HL-60/S4 treated with retinoic acid at 250 ng/mL for 4 days and 3 days (cell line): ENCODE measurements around the gene OR10J4.
"Not testable (repeated sequence)": the region's sequence is repeated elsewhere in the genome, so short reads cannot be mapped to it uniquely, and the experiment has no call there.

ENCODE experiments used
- in situ Hi-C: fragments of 300-500 bp; cut with MboI; formaldehyde crosslinking; loops from 2 replicates; pipeline ENCODE4 v1.7.0; 2022; ENCODE audit warnings: low sequenced_read_pairs

OR10J4 gene

GRCh38 chr1:159431904-159432303 is at the start of gene OR10J4:
TSS of gene OR10J4 (plus strand) at chr1:159432204.
- in situ Hi-C loops, result no loop called here

GRCh38 chr1:159406821-159407220 is 25.2 kb upstream of the OR10J4 start:
- in situ Hi-C loops, result no loop called here

GRCh38 chr1:159408862-159409400 is 23.1 kb upstream of the OR10J4 start:
- in situ Hi-C loops, result no loop called here

GRCh38 chr1:159421821-159422220 is 10.2 kb upstream of the OR10J4 start:
- in situ Hi-C loops, result no loop called here

GRCh38 chr1:159428536-159428935 is 3.5 kb upstream of the OR10J4 start:
- in situ Hi-C loops, result no loop called here

- in situ Hi-C loops, result no loop called here
Observed at GRCh38 chr1:159429074-159429861, 2.7 kb upstream of the OR10J4 start.

- in situ Hi-C loops, result no loop called here
Observed at GRCh38 chr1:159430985-159431384, 1.0 kb upstream of the OR10J4 start.

- in situ Hi-C loops, result no loop called here
Observed at GRCh38 chr1:159436469-159436868, 4.5 kb downstream of the OR10J4 start.

- in situ Hi-C loops, result no loop called here
Observed at GRCh38 chr1:159439422-159439821, 7.4 kb downstream of the OR10J4 start, which contains the start of gene OR10J1. TSS of gene OR10J1 (plus strand) at chr1:159439722. CDS start at chr1:159439792, 70 bp downstream.

- in situ Hi-C loops, result no loop called here
Observed at GRCh38 chr1:159441360-159441759, 9.4 kb downstream of the OR10J4 start.

- in situ Hi-C loops, result no loop called here
Observed at GRCh38 chr1:159442428-159442827, 10.4 kb downstream of the OR10J4 start.

GRCh38 chr1:159443066-159443750 is 11.2 kb downstream of the OR10J4 start:
- in situ Hi-C loops, result no loop called here

- in situ Hi-C loops, result no loop called here
Observed at GRCh38 chr1:159444511-159444910, 12.5 kb downstream of the OR10J4 start.

- in situ Hi-C loops, result no loop called here
Observed at GRCh38 chr1:159448181-159448580, 16.2 kb downstream of the OR10J4 start.

- in situ Hi-C loops, result not testable (repeated sequence)
Observed at GRCh38 chr1:159449605-159450004, 17.6 kb downstream of the OR10J4 start.

- in situ Hi-C loops, result no loop called here
Observed at GRCh38 chr1:159459551-159459950, 27.5 kb downstream of the OR10J4 start.

GRCh38 chr1:159465191-159465603 is 33.2 kb downstream of the OR10J4 start:
- in situ Hi-C loops, result no loop called here

- in situ Hi-C loops, result no loop called here
Observed at GRCh38 chr1:159468321-159468720, 36.3 kb downstream of the OR10J4 start.

- in situ Hi-C loops, result no loop called here
Observed at GRCh38 chr1:159469921-159470533, 38.0 kb downstream of the OR10J4 start.

- in situ Hi-C loops, result no loop called here
Observed at GRCh38 chr1:159473335-159473734, 41.3 kb downstream of the OR10J4 start.

GRCh38 chr1:159474926-159475325 is 42.9 kb downstream of the OR10J4 start:
- in situ Hi-C loops, result no loop called here
